HG03575 (cell line): ENCODE measurements around the gene MRPL44.
"Not testable (repeated sequence)": the region's sequence is repeated elsewhere in the genome, so short reads cannot be mapped to it uniquely, and the experiment has no call there.

ENCODE experiments used
- ATAC-seq: cut with Tn5 transposase; IDR thresholded peaks from one replicate; pipeline ENCODE4 v1.9.1; 2021; ENCODE audit not compliant: unreplicated experiment, insufficient number of reproducible peaks, low FRiP score; ENCODE audit errors: extremely low read depth

MRPL44 gene

DNA sequence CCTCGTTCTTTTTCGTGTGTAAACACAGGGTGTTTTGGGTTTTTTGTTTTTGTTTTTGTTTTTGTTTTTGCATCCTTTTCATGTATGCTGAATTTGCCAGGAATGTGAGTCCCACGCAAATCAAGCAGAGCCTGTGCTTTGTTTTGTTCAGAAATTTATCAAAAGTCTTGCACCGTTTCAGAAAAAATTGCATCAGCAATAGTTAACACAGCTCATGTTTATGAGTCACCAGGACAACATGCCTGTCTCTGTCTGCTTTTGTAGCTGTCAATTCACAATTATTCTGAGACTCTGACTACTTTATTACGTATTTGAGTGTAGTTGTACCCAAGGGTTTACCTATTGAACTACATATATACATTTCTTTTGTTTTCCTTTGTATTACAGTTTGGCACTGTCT lies 38.3 kb downstream of the MRPL44 start:
- ATAC-seq = no peak

DNA sequence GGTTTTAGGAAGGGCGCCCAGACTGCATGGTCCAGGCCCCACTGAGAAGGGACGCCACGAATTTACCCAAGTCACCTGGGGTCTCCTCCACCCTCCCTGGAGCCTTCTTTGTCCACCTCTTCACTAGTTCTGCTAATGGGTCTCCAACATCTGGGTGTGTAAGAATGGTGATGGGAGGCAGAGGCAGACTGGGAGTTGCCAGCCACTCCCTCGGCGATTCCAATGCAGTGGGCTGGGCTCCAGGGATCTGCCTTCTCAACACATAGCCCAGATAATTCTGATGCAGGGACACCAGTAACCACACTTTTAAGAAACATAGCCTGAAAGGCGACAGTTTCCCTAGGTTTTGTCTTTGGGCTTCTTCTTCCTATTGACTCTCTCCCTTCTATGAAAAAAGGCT lies 39.1 kb downstream of the MRPL44 start:
- no peak for ATAC-seq

DNA sequence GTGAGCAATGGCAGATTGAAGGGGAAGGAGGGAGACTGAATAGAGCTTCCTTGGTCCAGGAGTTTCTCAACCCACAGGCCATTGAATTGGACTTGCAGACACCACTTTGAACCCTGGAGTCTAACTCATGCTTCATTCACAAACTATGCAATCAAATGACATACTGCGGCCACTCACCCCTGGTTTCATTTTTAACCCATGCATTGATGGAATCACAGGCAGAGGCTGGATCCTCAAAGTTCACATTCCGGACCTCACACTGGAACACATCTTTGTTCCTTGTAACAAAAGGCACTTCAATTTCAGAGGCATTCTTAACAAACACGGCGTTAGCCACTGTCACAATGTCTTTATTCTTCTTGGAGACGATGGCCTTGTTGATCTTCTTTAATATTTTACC lies 40.7 kb downstream of the MRPL44 start:
- ATAC-seq = no peak

DNA sequence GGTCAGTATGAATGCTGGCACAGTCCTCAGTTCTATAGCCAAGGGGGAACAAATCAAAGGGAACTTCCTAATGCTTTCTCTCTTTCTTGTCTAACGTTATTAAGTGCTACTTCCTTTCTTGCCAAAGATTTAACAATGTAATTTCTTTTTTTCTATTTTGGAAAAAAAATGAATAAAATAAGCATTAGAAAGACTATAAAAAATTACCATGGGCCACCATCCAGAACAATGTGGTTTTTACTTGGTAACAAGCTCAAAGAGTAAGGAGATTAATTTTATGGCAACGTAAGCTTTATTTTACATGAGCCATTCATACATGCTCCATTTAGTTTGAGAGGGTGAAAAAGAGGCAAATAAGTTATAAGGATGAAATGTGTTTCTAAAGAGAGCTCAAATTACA lies 41.7 kb downstream of the MRPL44 start:
- ATAC-seq = no peak

- no peak for ATAC-seq
These were observed 42.6 kb downstream of the MRPL44 start for GRCh38 chr2:223999862-224000261.

DNA sequence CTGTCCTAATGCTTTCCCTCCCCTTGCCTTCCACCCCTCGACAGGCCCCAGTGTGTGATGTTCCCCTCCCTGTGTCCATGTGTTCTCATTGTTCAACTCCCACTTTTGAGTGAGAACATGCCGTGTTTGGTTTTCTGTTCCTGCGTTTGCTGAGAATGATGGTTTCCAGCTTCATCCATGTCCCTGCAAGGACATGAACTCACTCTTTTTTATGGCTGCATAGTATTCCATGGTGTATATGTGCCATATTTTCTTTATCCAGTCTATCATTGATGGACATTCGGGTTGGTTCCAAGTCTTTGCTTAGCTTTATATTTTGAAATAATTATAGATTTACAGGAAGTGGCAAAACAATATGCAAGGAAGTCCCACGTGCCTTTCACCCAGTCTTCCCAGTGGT lies 43.4 kb downstream of the MRPL44 start:
- not testable (repeated sequence) for ATAC-seq

GRCh38 chr2:224004105-224004695 lies 46.9 kb downstream of the MRPL44 start:
- ATAC-seq = no peak

DNA sequence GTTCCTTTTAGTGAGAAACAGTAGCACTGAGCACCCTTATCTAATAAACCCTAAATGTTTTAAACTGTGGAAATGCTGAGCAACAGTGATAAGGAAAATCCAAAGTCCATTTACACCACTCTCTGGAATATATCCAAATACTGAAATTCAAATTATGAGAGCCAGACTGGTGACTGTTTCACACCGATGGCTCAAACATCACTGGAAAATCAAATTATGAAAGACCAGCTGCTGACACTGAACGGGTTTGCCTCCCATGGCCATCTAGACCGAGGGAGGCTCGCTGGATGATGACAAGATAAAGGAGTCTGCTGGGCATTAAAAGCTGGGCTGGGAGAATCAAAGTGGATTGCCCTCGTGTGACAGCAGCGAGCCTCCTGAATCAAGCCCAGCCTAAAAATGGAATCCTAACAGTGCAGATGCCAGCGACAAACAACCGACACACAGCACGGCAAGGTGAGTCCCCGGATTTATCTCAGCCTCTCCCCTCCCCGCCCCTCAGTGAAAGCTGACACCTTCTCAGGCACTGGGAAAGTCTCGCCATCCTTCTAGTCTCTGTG lies 51.5 kb downstream of the MRPL44 start:
- ATAC-seq = no peak

DNA sequence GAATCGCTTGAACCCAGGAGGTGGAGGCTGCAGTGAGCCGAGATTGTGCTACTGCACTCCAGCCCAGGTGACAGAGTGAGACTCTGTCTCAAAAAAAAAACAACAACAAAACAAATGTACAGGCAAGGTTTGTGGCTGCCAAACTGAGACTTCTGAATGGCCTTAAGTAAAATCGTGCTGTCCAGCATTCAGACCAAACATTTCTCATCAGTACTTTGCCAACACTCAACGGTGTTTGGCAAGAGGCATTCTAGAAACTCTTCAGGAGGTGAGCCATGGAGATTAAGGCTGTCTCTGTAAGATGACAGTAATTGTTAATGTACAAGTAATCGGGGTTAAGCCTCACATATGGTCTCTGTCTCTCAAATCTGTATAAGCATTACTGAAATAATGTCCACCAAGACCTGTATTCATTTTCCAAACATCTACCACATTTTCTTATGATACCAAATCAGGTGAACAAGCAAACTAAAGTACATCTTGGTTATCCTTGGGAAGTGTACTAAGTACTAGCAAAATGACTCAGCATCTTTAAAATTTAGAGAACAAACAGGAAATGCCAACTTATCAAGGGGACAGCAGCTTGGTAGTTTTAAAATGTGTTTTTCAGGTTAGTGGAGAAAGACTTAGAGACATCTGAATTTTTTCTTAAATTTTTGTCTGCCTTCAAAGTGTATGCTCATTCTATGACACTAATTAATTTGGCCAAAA lies 52.5 kb downstream of the MRPL44 start:
- ATAC-seq = no peak

- ATAC-seq = no peak
These were observed 54.6 kb downstream of the MRPL44 start for GRCh38 chr2:224011837-224012236.

DNA sequence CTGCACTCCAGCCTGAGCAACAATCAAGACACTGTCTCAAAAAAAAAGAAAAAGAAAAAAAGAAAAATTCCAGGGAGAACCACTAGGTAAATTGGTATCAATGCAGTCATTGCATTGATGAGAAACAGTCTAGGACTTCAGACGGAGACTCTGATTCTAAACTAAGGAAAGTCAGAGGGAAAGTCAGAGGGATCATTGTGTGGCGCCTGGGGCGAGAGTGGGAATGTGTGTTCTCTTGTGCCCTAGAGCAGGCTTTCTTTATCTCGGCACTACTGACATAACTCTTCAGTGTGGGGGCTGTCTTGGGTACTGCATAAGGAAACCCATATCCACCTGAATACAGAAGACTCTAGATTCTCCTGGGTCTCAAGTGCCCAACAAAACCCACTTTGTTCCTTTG lies 57.1 kb downstream of the MRPL44 start:
- no peak for ATAC-seq

DNA sequence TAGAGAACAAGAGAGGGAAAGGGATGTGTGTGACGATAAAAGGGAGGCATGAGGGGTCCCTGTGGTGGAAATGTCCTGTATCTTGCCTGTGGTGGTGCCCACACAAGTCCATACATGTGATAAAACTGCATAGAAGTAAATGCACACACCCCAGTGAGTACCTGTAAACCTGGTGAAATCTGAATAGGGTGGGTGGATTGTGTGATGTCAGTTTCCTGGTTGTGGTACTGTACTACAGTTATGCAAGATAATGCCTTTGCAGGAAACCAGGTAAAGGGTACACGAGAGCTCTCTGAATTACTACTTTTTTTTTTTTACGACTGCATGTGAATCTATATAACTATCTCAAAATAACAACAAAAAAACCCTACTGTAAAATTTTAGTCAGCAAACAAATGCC lies 59.7 kb downstream of the MRPL44 start:
- ATAC-seq = no peak
